Keratinocyte (primary cell): Measurements from ENCODE around the gene ZIC4. TPM values are rescaled to one million over a fixed set of nuclear protein-coding genes. Genes with fewer than 3 reads are reported as not detected.

Experiments
- DNase-seq: peaks from one replicate; pipeline ENCODE4 v3.0.0-alpha.2; 2011; ENCODE audit warnings: low read depth, missing footprints, low spot score
- FAIRE-seq: peaks from 2 replicates; lab custom pipeline; 2011; peaks lifted over from hg19 to GRCh38; lab: Jason Lieb, UNC
- H2AFZ ChIP-seq: 2 replicates; pipeline ENCODE4 v1.6.0; 2012; ENCODE audit warnings: low read length, control low read depth, inconsistent platforms; ENCODE audit not compliant: control insufficient read depth
- H3K27ac ChIP-seq: 2 replicates; pipeline ENCODE4 v1.5.1; 2011; ENCODE audit warnings: low read length; ENCODE audit not compliant: control insufficient read depth, insufficient read depth
- H3K27me3 ChIP-seq: 3 replicates; pipeline ENCODE4 v1.6.0; 2011; ENCODE audit warnings: low read length; ENCODE audit not compliant: control insufficient read depth, insufficient read depth; ENCODE audit errors: extremely low read depth
- H3K36me3 ChIP-seq, 2 experiments: 2 replicates in 1 of 2; 3 replicates in 1 of 2; pipeline ENCODE4 v1.5.1; 2011; ENCODE audit warnings: low read length in 2 of 2, mild to moderate bottlenecking in 1 of 2; ENCODE audit not compliant: control insufficient read depth in 2 of 2, insufficient read depth in 2 of 2; ENCODE audit errors: extremely low read depth in 1 of 2
- H3K4me1 ChIP-seq: 3 replicates; pipeline ENCODE4 v1.5.1; 2011; ENCODE audit warnings: low read length; ENCODE audit not compliant: control insufficient read depth, insufficient read depth; ENCODE audit errors: extremely low read depth
- H3K4me2 ChIP-seq: 3 replicates; pipeline ENCODE4 v1.6.0; 2011; ENCODE audit warnings: low read depth, low read length; ENCODE audit not compliant: control insufficient read depth, insufficient read depth; ENCODE audit errors: extremely low read depth
- H3K4me3 ChIP-seq, 3 experiments: fragments of 200-600 bp in 1 of 3; sonication (generic) in 1 of 3; 2 replicates in 2 of 3; 3 replicates in 1 of 3; pipeline ENCODE4 v1.5.1; 2011 to 2016; ENCODE audit warnings: low read length in 3 of 3, mild to moderate bottlenecking in 3 of 3, control low read depth in 2 of 3, inconsistent platforms in 1 of 3, low read depth in 1 of 3, mixed read lengths in 1 of 3, mixed run types in 1 of 3, moderate library complexity in 1 of 3; ENCODE audit not compliant: control insufficient read depth in 2 of 3, insufficient read depth in 2 of 3; ENCODE audit errors: extremely low read depth in 1 of 3
- H3K79me2 ChIP-seq: 2 replicates; pipeline ENCODE4 v1.6.0; 2012; ENCODE audit warnings: low read length; ENCODE audit not compliant: control insufficient read depth, insufficient read depth
- H3K9ac ChIP-seq: 3 replicates; pipeline ENCODE4 v1.6.0; 2011; ENCODE audit warnings: low read length; ENCODE audit not compliant: control insufficient read depth, insufficient read depth; ENCODE audit errors: extremely low read depth
- H3K9me1 ChIP-seq: 3 replicates; pipeline ENCODE4 v1.6.0; 2011; ENCODE audit warnings: low read length; ENCODE audit not compliant: control insufficient read depth, insufficient read depth; ENCODE audit errors: extremely low read depth
- H3K9me3 ChIP-seq: 2 replicates; pipeline ENCODE4 v1.5.1; 2012; ENCODE audit warnings: low read depth, low read length; ENCODE audit not compliant: control insufficient read depth
- H4K20me1 ChIP-seq: 3 replicates; pipeline ENCODE4 v1.6.0; 2011; ENCODE audit warnings: low read length; ENCODE audit not compliant: control insufficient read depth, insufficient read depth; ENCODE audit errors: extremely low read depth
- EZH2 ChIP-seq: IDR thresholded peaks from one replicate; pipeline ENCODE4 v1.6.1; 2012; ENCODE audit warnings: inconsistent platforms, mild to moderate bottlenecking, low read length, moderate library complexity
- dilution Hi-C: fragments of 300-500 bp; cut with MboI; formaldehyde crosslinking; loops from one replicate; pipeline ENCODE4 v1.7.0; 2020; ENCODE audit warnings: low sequenced_read_pairs; ENCODE audit not compliant: extremely low pct_ligation_motif_present
- polyA plus RNA-seq, 5 experiments: library from polyadenylated mRNA; depleted of rRNA in 3 of 5; stranded (reverse) in 3 of 5; stranded (forward) in 1 of 5; unstranded in 1 of 5; fragments of >200 nt; gene quantifications; 1 replicate in 1 of 5; 2 replicates in 3 of 5; 3 replicates in 1 of 5; pipeline versions ENCODE4 v1.2.1 to v1.2.3, GENCODE V29; 2011 to 2012; ENCODE audit warnings: missing spikeins in 2 of 5, low read depth in 1 of 5, low replicate concordance in 1 of 5
- TF ChIP-seq, protein P1 (sequence below), 3 experiments: IDR thresholded peaks in 1 of 3; conservative IDR thresholded peaks in 1 of 3; optimal IDR thresholded peaks in 1 of 3; 2 replicates in 2 of 3; 3 replicates in 1 of 3; pipeline versions ENCODE3 to v1.5.1; 2011; ENCODE audit warnings: low read length in 3 of 3, mild to moderate bottlenecking in 3 of 3, moderate library complexity in 2 of 3, control low read depth in 1 of 3, inconsistent platforms in 1 of 3; ENCODE audit not compliant: insufficient read depth in 2 of 3; ENCODE audit errors: extremely low read depth in 1 of 3

Gene ZIC4
- polyA plus RNA-seq, 1 donor (not counting 4 experiments of a cell fraction or from before 2014, with no cell fraction given), result not detected

DNA sequence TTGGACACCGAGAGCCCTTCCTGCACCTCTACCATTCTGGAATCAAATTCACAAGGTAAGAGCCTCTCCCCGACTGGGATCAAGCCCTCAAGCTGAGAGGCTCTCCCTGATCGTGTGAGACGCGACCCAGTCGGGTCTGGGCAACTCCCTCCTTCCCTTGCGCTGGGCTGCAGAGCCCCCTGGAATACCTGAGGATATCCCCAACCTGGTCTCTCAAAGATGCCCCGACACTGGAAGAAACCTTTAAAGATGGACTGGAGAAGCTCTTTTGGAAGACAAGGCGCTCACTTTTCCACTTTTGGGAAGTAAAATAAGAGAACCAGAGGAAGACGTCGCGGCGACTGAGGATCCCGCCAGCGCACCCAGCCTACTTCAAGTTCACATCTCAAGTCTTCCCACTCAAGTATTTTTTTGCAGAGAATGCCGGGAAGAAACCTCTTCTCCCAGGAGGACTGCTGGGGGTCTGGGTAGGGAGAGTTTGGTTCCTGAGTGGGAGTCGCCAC, 33.8 kb downstream of the ZIC4 start:
- no peaks in the 10 kb centered on the region for H3K9me1 ChIP-seq
- H3K4me1 ChIP-seq, result no peaks in the 10 kb centered on the region
- no peak for TF ChIP-seq EZH2
- TF ChIP-seq, protein P1, sequence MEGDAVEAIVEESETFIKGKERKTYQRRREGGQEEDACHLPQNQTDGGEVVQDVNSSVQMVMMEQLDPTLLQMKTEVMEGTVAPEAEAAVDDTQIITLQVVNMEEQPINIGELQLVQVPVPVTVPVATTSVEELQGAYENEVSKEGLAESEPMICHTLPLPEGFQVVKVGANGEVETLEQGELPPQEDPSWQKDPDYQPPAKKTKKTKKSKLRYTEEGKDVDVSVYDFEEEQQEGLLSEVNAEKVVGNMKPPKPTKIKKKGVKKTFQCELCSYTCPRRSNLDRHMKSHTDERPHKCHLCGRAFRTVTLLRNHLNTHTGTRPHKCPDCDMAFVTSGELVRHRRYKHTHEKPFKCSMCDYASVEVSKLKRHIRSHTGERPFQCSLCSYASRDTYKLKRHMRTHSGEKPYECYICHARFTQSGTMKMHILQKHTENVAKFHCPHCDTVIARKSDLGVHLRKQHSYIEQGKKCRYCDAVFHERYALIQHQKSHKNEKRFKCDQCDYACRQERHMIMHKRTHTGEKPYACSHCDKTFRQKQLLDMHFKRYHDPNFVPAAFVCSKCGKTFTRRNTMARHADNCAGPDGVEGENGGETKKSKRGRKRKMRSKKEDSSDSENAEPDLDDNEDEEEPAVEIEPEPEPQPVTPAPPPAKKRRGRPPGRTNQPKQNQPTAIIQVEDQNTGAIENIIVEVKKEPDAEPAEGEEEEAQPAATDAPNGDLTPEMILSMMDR (optimal IDR thresholded peaks at IDR 0.05 in 1 of 3, IDR thresholded peaks at IDR 0.05 in 1 of 3, conservative IDR thresholded peaks at IDR 0.05 in 1 of 3; ENCODE audit: extremely low read depth in 1 of 3, insufficient read depth in 2 of 3, low read length in 3 of 3), result no peak
- no peak overlapping the region for H3K4me2 ChIP-seq
- H4K20me1 ChIP-seq, result no peaks in the 10 kb centered on the region
- no peak overlapping the region for H2AFZ ChIP-seq
- no peak overlapping the region for H3K27ac ChIP-seq
- peaks cover 75% of the 10 kb centered on the region for H3K27me3 ChIP-seq
- dilution Hi-C loops, result no loop called here
- H3K9me3 ChIP-seq, result no peaks in the 10 kb centered on the region
- no peaks in the 10 kb centered on the region for H3K36me3 ChIP-seq
- no peak overlapping the region for H3K4me3 ChIP-seq
- FAIRE-seq, result no peak
- DNase-seq, result no peak
- H3K9ac ChIP-seq, result no peak overlapping the region
- H3K79me2 ChIP-seq, result no peaks in the 10 kb centered on the region

- Histone ChIP-seq H3K36me3 (no peaks in the 10 kb centered on the region), H3K9me3 (no peaks in the 10 kb centered on the region), H3K27me3 (peaks cover 69% of the 10 kb centered on the region), H3K27ac (no peak overlapping the region), H3K4me1 (no peaks in the 10 kb centered on the region), H3K9me1 (no peaks in the 10 kb centered on the region), H3K79me2 (no peaks in the 10 kb centered on the region), H3K4me2 (no peak overlapping the region), H3K4me3 (no peak overlapping the region), H2AFZ (no peak overlapping the region), H4K20me1 (no peaks in the 10 kb centered on the region), H3K9ac (no peak overlapping the region)
- dilution Hi-C loops, result no loop called here
- DNase-seq, result no peak
- no peak for TF ChIP-seq EZH2
- TF ChIP-seq, protein P1 (optimal IDR thresholded peaks at IDR 0.05 in 1 of 3, IDR thresholded peaks at IDR 0.05 in 1 of 3, conservative IDR thresholded peaks at IDR 0.05 in 1 of 3; ENCODE audit: extremely low read depth in 1 of 3, insufficient read depth in 2 of 3, low read length in 3 of 3), result no peak
- no peak for FAIRE-seq
Observed at GRCh38 chr3:147371771-147372340, 34.5 kb downstream of the ZIC4 start.
